Fibroblast of the aortic adventitia (primary cell): ENCODE results near the gene HDAC11. TPM values are rescaled to one million over a fixed set of nuclear protein-coding genes. Genes with fewer than 3 reads are reported as not detected.
"Not testable (repeated sequence)": the region's sequence is repeated elsewhere in the genome, so short reads cannot be mapped to it uniquely, and the experiment has no call there.

Experiments
- DNase-seq: peaks from one replicate; pipeline ENCODE4 v3.0.0-alpha.2; 2010; ENCODE audit warnings: low read depth
- H3K4me3 ChIP-seq: 2 replicates; pipeline ENCODE4 v1.5.1; 2011; ENCODE audit warnings: low read depth, mild to moderate bottlenecking, control low read depth, low read length, moderate library complexity
- total RNA-seq: library from RNA; depleted of rRNA; stranded (reverse); fragments of >200 nt; gene quantifications from 2 replicates; pipeline ENCODE4 v1.2.3, GENCODE V29; 2012; ENCODE audit warnings: low replicate concordance
- TF ChIP-seq, protein P1 (sequence below): IDR thresholded peaks from 2 replicates; pipeline ENCODE4 v1.5.1; 2011; ENCODE audit warnings: mild to moderate bottlenecking, low read length, control low read depth, inconsistent platforms; ENCODE audit not compliant: insufficient read depth

The HDAC11 gene
- total RNA-seq, 1 donor = 5.2 TPM

DNA sequence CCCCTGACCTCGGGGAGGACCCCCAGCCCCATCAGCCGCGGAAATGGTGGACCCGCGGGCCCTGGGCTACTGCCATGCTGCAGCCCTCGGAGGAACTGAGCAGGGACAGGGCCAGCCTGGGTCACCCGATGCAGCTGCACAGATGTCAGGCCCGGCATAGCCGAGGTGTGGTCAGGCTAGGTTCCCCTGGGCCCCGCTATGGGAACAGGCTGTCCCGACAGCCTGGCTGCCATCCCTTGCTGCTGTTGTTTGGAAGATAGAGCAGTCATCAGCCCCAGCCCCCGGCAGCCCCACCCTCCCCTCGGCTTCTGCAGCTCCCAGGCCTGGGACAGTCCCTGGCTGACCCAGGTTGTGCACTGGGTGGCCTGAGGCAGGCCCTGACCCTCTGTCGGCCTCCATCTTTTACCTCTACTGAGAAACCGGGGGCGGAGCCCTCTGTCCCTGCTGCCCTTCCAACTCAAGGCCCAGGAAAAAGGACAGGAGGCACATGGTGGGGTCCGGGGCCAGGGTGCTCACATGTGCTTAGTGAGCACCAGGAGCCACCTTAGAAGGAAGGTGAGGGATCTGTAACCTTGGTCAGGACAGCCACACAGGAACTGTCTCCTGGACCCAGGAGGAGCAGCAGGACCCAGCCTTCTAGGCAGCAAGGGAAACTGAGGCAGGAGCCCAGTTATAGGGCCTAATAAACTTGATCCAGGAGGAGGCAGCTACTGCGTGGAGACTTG lies 37.3 kb downstream of the HDAC11 start:
- DNase-seq = no peak
- no peak overlapping the region for H3K4me3 ChIP-seq
- TF ChIP-seq, protein P1, sequence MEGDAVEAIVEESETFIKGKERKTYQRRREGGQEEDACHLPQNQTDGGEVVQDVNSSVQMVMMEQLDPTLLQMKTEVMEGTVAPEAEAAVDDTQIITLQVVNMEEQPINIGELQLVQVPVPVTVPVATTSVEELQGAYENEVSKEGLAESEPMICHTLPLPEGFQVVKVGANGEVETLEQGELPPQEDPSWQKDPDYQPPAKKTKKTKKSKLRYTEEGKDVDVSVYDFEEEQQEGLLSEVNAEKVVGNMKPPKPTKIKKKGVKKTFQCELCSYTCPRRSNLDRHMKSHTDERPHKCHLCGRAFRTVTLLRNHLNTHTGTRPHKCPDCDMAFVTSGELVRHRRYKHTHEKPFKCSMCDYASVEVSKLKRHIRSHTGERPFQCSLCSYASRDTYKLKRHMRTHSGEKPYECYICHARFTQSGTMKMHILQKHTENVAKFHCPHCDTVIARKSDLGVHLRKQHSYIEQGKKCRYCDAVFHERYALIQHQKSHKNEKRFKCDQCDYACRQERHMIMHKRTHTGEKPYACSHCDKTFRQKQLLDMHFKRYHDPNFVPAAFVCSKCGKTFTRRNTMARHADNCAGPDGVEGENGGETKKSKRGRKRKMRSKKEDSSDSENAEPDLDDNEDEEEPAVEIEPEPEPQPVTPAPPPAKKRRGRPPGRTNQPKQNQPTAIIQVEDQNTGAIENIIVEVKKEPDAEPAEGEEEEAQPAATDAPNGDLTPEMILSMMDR = no peak

DNA sequence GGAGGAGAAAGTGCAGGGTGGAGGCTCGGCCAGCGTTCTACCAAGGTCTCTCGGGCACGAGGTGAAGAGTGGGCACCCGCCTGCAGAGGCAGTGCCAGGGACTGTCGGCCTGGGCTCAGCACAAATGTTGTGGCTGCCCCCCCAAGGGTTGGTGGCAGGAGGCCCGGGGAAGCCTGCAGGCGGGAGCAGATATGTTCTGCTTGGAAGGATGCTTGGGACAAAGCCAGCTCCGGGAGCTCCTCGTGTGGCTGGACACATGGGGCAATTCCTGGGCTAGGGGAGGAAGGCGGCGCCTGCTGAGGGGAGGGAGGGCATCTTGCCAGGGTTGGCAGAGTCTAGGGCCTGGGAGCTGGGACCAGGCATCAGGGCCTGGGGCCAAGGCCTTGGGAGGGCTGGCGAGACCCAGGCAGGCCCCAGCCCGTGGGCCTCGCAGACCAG lies 38.4 kb downstream of the HDAC11 start:
- DNase-seq = peak; percentile 77
- TF ChIP-seq, protein P1 = no peak
- H3K4me3 ChIP-seq = no peak overlapping the region

- TF ChIP-seq, protein P1 = no peak
- no peak for DNase-seq
- H3K4me3 ChIP-seq = no peak overlapping the region
These were observed 39.1 kb downstream of the HDAC11 start for GRCh38 chr3:13519006-13519791.

DNA sequence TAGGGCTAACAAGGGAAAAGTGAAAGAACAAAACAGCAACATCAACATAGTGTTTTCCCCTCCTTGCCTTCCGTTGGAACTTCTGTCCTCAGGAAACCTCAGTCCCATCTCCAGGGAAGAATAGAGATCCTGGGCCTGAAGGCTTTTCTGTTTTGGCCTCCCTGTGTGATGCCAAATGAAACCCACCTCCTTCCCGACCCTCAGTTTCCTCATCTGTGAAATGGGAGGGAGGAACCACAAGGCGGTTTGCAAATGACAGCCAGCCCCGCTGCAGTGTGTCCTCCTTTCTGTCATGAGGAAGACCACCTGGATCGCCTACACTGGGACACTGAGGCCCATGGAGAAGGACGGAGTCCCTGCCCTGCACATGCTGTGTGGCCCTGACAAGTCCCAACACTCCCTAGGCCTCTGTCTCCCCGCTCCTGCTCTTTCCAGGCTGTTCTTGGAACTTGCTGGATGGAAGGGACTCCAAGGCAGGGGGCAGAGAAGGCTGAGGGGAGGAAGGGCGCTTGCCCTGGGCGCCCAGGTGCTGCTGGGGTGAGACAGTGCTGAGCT lies 40.3 kb downstream of the HDAC11 start:
- DNase-seq = no peak
- TF ChIP-seq, protein P1 = no peak
- no peak overlapping the region for H3K4me3 ChIP-seq

DNA sequence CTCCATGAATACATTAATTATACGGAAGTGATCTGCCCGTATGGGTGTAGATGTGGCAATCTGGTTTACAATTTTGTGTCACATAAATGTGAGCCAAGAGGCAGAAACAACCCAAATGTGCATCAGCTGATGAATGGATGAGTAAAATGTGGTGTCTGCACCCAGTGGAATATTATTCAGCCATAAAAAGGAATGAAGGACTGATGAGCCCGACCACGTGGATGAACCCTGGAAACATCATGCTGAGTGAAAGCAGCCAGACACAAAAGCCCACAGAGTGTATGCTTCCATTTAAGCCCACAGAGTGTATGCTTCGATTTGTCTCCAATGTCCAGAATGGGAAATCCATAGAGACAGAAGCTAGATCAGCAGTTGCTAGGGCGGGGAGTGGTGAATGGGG lies 41.2 kb downstream of the HDAC11 start:
- no peak for DNase-seq
- no peak overlapping the region for H3K4me3 ChIP-seq
- TF ChIP-seq, protein P1 = no peak

- not testable (repeated sequence) for H3K4me3 ChIP-seq, DNase-seq
These were observed 41.6 kb downstream of the HDAC11 start for GRCh38 chr3:13521749-13522148.

GRCh38 chr3:13522236-13522635 lies 42.1 kb downstream of the HDAC11 start:
- DNase-seq = no peak
- H3K4me3 ChIP-seq = no peak overlapping the region
- TF ChIP-seq, protein P1 = no peak
